HG02943 (cell line): ENCODE results near the gene JAM3.

Experiments
- ATAC-seq: cut with Tn5 transposase; IDR thresholded peaks from one replicate; pipeline ENCODE4 v1.9.1; 2021; ENCODE audit warnings: mild to moderate bottlenecking, low read depth, moderate library complexity; ENCODE audit not compliant: unreplicated experiment

JAM3 gene

GRCh38 chr11:134068829-134069425 is at the start of gene JAM3:
Gene JAM3, plus strand, starts transcription at chr11:134069072. Its CDS starts 12 bp downstream, at chr11:134069084.
- peak; percentile 82 for ATAC-seq

- no peak for ATAC-seq
Observed at GRCh38 chr11:134019500-134019899, 49.4 kb upstream of the JAM3 start.

- no peak for ATAC-seq
Observed at GRCh38 chr11:134020598-134020997, 48.3 kb upstream of the JAM3 start.

GRCh38 chr11:134021326-134021725 is 47.5 kb upstream of the JAM3 start:
- ATAC-seq = no peak

GRCh38 chr11:134022748-134023147 is 46.1 kb upstream of the JAM3 start:
- ATAC-seq = no peak

- ATAC-seq = no peak
Observed at GRCh38 chr11:134024420-134025081, 44.3 kb upstream of the JAM3 start.

GRCh38 chr11:134025082-134025429 is 43.8 kb upstream of the JAM3 start:
- no peak for ATAC-seq

GRCh38 chr11:134026655-134027343 is 42.1 kb upstream of the JAM3 start:
- no peak for ATAC-seq

GRCh38 chr11:134027671-134028070 is 41.2 kb upstream of the JAM3 start:
- no peak for ATAC-seq

- no peak for ATAC-seq
Observed at GRCh38 chr11:134028368-134028920, 40.4 kb upstream of the JAM3 start.

GRCh38 chr11:134030853-134031252 is 38.0 kb upstream of the JAM3 start:
- ATAC-seq = no peak

- ATAC-seq = no peak
Observed at GRCh38 chr11:134032043-134032442, 36.8 kb upstream of the JAM3 start.

GRCh38 chr11:134032501-134033091 is 36.3 kb upstream of the JAM3 start:
- no peak for ATAC-seq

- no peak for ATAC-seq
Observed at GRCh38 chr11:134033276-134033675, 35.6 kb upstream of the JAM3 start.

- ATAC-seq = peak; percentile 69
Observed at GRCh38 chr11:134033696-134034491, 35.0 kb upstream of the JAM3 start.

- ATAC-seq = no peak
Observed at GRCh38 chr11:134034496-134035381, 34.1 kb upstream of the JAM3 start.

- no peak for ATAC-seq
Observed at GRCh38 chr11:134036492-134037045, 32.3 kb upstream of the JAM3 start.

- peak; percentile 59 for ATAC-seq
Observed at GRCh38 chr11:134037046-134037908, 31.6 kb upstream of the JAM3 start.
